ENCODE data around the gene TP63. TPM values are rescaled to one million over a fixed set of nuclear protein-coding genes. Genes with fewer than 3 reads are reported as not detected.
"Not testable (repeated sequence)": the region's sequence is repeated elsewhere in the genome, so short reads cannot be mapped to it uniquely, and the experiment has no call there.

Gene TP63
- total and polyA plus RNA-seq, 2 experiments from 2014 or later: not detected

DNA sequence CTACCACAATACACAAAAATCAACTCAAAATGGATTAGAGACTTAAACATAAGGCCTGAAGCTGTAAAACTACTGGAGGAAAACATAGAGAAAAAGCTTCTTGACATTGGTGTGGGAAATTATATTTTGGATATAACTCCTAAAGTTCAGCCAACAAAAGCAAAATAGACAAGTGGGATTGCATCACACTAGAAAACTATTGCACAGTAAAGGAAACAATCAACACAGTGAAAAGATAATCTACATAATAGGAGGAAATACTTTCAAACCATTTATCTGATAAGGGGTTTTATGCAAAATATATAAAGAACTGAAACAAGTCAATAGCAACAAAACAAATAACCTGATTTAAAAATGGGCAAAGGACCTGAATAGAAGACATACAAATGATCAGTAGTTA is 37.6 kb upstream of the TP63 start (continued):
- TF ChIP-seq, protein P1, sequence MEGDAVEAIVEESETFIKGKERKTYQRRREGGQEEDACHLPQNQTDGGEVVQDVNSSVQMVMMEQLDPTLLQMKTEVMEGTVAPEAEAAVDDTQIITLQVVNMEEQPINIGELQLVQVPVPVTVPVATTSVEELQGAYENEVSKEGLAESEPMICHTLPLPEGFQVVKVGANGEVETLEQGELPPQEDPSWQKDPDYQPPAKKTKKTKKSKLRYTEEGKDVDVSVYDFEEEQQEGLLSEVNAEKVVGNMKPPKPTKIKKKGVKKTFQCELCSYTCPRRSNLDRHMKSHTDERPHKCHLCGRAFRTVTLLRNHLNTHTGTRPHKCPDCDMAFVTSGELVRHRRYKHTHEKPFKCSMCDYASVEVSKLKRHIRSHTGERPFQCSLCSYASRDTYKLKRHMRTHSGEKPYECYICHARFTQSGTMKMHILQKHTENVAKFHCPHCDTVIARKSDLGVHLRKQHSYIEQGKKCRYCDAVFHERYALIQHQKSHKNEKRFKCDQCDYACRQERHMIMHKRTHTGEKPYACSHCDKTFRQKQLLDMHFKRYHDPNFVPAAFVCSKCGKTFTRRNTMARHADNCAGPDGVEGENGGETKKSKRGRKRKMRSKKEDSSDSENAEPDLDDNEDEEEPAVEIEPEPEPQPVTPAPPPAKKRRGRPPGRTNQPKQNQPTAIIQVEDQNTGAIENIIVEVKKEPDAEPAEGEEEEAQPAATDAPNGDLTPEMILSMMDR (conservative IDR thresholded peaks at IDR 0.05; ENCODE audit: low read depth in 2 of 2): no peak
- TF ChIP-seq, protein P2, sequence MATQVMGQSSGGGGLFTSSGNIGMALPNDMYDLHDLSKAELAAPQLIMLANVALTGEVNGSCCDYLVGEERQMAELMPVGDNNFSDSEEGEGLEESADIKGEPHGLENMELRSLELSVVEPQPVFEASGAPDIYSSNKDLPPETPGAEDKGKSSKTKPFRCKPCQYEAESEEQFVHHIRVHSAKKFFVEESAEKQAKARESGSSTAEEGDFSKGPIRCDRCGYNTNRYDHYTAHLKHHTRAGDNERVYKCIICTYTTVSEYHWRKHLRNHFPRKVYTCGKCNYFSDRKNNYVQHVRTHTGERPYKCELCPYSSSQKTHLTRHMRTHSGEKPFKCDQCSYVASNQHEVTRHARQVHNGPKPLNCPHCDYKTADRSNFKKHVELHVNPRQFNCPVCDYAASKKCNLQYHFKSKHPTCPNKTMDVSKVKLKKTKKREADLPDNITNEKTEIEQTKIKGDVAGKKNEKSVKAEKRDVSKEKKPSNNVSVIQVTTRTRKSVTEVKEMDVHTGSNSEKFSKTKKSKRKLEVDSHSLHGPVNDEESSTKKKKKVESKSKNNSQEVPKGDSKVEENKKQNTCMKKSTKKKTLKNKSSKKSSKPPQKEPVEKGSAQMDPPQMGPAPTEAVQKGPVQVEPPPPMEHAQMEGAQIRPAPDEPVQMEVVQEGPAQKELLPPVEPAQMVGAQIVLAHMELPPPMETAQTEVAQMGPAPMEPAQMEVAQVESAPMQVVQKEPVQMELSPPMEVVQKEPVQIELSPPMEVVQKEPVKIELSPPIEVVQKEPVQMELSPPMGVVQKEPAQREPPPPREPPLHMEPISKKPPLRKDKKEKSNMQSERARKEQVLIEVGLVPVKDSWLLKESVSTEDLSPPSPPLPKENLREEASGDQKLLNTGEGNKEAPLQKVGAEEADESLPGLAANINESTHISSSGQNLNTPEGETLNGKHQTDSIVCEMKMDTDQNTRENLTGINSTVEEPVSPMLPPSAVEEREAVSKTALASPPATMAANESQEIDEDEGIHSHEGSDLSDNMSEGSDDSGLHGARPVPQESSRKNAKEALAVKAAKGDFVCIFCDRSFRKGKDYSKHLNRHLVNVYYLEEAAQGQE (IDR thresholded peaks at IDR 0.05; ENCODE audit: unreplicated experiment): no peak
- TF ChIP-seq EZH2 (IDR thresholded peaks at IDR 0.05; ENCODE audit: low read depth, unreplicated experiment) (no peak), ZNF114 (CRISPR knock-in tag; IDR thresholded peaks at IDR 0.05) (no peak), JUNB (IDR thresholded peaks at IDR 0.05; ENCODE audit: unreplicated experiment) (no peak)

DNA sequence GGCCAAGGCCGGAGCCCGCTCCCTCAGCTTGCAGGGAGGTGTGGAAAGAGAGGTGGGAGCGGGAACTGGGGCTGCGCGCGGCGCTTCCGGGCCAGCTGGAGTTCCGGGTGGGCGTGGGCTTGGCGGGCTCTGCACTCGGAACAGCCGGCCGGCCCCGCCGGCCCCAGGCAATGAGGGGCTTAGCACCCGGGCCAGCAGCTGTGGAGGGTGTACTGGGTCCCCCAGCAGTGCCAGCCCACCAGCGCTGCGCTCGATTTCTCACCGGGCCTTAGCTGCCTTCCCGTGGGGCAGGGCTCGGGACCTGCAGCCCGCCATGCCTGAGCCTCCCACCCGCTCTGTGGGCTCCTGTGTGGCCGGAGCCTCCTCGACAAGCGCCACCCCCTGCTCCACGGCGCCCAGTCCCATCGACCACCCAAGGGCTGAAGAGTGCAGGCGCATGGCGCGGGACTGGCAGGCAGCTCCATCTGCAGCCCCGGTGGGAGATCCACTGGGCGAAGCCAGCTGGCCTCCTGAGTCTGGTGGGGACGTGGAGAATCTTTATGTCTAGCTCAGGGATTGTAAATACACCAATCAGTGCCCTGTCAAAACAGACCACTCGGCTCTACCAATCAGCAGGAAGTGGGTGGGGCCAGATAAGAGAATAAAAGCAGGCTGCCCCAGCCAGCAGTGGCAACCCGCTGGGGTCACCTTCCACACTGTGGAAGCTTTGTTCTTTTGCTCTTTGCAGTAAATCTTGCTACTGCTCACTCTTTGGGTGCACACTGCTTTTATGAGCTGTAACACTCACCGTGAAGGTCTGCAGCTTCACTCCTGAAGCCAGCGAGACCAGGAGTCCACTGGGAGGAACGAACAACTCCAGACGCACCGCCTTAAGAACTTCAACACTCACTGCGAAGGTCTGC is 34.9 kb upstream of the TP63 start:
- H3F3A ChIP-seq (replicated peaks; ENCODE audit: low read depth); ATAC-seq; H3K9me2 ChIP-seq (ENCODE audit: insufficient read depth); H3K36me3 ChIP-seq (ENCODE audit: insufficient read depth); H3K27me3 Mint-ChIP-seq (ENCODE audit: insufficient read depth, low read depth, poor library complexity); H3K4me3 Mint-ChIP-seq; H3K9me3 Mint-ChIP-seq; H3K4me2 ChIP-seq; H3K36me3 Mint-ChIP-seq (ENCODE audit: low read depth); H4K20me1 ChIP-seq (replicated peaks; ENCODE audit: insufficient read depth); H3K4me1 ChIP-seq (ENCODE audit: insufficient read depth); H2AFZ ChIP-seq; H3K27me3 ChIP-seq (ENCODE audit: insufficient read depth); DNase-seq (ENCODE audit: low spot score); H3K27ac ChIP-seq (ENCODE audit: low read depth); H3K4me1 Mint-ChIP-seq; H3K27ac Mint-ChIP-seq; H3K79me2 ChIP-seq (replicated peaks; ENCODE audit: insufficient read depth); H3K4me3 ChIP-seq: not testable (repeated sequence)

DNA sequence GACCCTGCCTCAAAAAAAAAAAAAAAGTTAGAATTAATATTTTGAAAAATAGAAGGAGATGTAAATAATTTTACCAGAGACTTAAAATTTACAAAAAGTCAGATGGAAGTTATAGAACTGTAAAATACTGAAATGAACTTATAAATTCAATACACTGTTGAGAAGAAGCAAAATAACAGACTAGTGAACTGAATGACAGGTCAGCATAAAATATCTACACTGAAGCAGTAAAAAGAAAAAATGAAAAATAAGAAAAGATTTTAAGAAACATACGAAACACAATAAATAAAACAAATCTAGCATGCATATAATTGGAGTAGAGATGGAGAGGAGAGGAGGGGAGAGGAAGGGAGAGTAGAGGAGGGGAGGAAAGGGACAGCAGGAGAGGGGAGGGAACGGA is 33.3 kb upstream of the TP63 start:
- H3K27me3 Mint-ChIP-seq (ENCODE audit: insufficient read depth, low read depth, poor library complexity): peaks cover 3% of the 10 kb centered on the region
- no peak overlapping the region for H3K4me3 ChIP-seq
- H3K9me3 Mint-ChIP-seq: peaks cover 3% of the 10 kb centered on the region; the same call in 1 of the 3 replicates
- no peaks in the 10 kb centered on the region for H3K36me3 ChIP-seq (ENCODE audit: insufficient read depth)
- no peak overlapping the region; the same call in 1 of the 2 replicates for H3K27ac Mint-ChIP-seq
- no peaks in the 10 kb centered on the region for H3K9me2 ChIP-seq (ENCODE audit: insufficient read depth)
- no peak overlapping the region for H3K27ac ChIP-seq (ENCODE audit: low read depth)
- no peak overlapping the region for H3K4me3 Mint-ChIP-seq
- H4K20me1 ChIP-seq (replicated peaks; ENCODE audit: insufficient read depth): no peaks in the 10 kb centered on the region
- DNase-seq (ENCODE audit: low spot score) (no peak), ATAC-seq (no peak)
- H3K4me2 ChIP-seq: no peak overlapping the region
- H3K4me1 Mint-ChIP-seq: no peaks in the 10 kb centered on the region
- no peak for TF ChIP-seq ZNF331 (CRISPR knock-in tag; IDR thresholded peaks at IDR 0.05; ENCODE audit: low read depth)
- no peaks in the 10 kb centered on the region for H3K27me3 ChIP-seq (ENCODE audit: insufficient read depth)
- H3K4me1 ChIP-seq (ENCODE audit: insufficient read depth): no peaks in the 10 kb centered on the region
- peaks cover 4% of the 10 kb centered on the region; the same call in 1 of the 3 replicates for H3K36me3 Mint-ChIP-seq (ENCODE audit: low read depth)
- no peaks in the 10 kb centered on the region for H3F3A ChIP-seq (replicated peaks; ENCODE audit: low read depth)
- no peaks in the 10 kb centered on the region for H3K79me2 ChIP-seq (replicated peaks; ENCODE audit: insufficient read depth)
- H2AFZ ChIP-seq: no peak overlapping the region

Measured in GM23338 (cell line).